ENCODE results near the gene AKAIN1. TPM values are rescaled to one million over a fixed set of nuclear protein-coding genes. Genes with fewer than 3 reads are reported as not detected.

AKAIN1 gene
- total and polyA plus RNA-seq, 8 donors: 0.28 to 6.8 (median 0.81) TPM; not detected in 3

- peaks cover 0 to 23% (median 0%) of the 10 kb centered on the region in 3 donors for H3K4me1 ChIP-seq
- 0 to 1% methylated on average over 60 to 71 of the region's 71 CpGs for WGBS, 2 donors
- intact Hi-C loops (cut with DNase I): no loop called here
- no peaks in the 10 kb centered on the region for H3K36me3 ChIP-seq
- H3K27ac ChIP-seq: peak overlapping the region; percentile 97 to 99 (median 98)
- H3K4me3 ChIP-seq: peak overlapping the region; percentile 68 to 85 (median 79)
- peak; percentile 80 to 95 (median 85) for DNase-seq
- TF ChIP-seq CTCF (IDR thresholded peaks at IDR 0.05): peak in 2 of 4 donors; percentile 13 to 18
- no peaks in the 10 kb centered on the region for H3K27me3 ChIP-seq
- H3K9me3 ChIP-seq: no peaks in the 10 kb centered on the region
- ATAC-seq: peak; percentile 95 to 99 (median 96)
- no peak for FAIRE-seq
Measured at GRCh38 chr18:5237723-5238370, 40.8 kb upstream of the AKAIN1 start.

- DNase-seq (peak in 2 of 6 donors; percentile 8 to 13), ATAC-seq (peak; percentile 44 to 61 (median 58)), FAIRE-seq (no peak)
- Histone ChIP-seq H3K4me3 (peak overlapping the region; percentile 68 to 85 (median 79)), H3K27ac (peak overlapping the region; percentile 97 to 99 (median 98)), H3K9me3 (no peaks in the 10 kb centered on the region), H3K27me3 (no peaks in the 10 kb centered on the region), H3K4me1 (peaks cover 0 to 23% (median 0%) of the 10 kb centered on the region in 3 donors), H3K36me3 (no peaks in the 10 kb centered on the region)
- intact Hi-C loops (cut with DNase I): no loop called here
- WGBS, 2 donors: 1% methylated on average over 23 of the region's 23 CpGs
- TF ChIP-seq CTCF (IDR thresholded peaks at IDR 0.05): no peak
Measured at GRCh38 chr18:5237083-5237722, 40.1 kb upstream of the AKAIN1 start.

GRCh38 chr18:5214583-5215351 lies 17.7 kb upstream of the AKAIN1 start:
- 57 to 61% methylated on average over 3 of the region's 3 CpGs for WGBS, 2 donors

GRCh38 chr18:5207471-5208150 lies 10.6 kb upstream of the AKAIN1 start:
- Histone ChIP-seq H3K9me3 (no peaks in the 10 kb centered on the region), H3K27me3 (no peaks in the 10 kb centered on the region), H3K36me3 (no peaks in the 10 kb centered on the region), H3K27ac (no peak overlapping the region), H3K4me1 (no peaks in the 10 kb centered on the region), H3K4me3 (no peak overlapping the region)
- no peak for DNase-seq
- intact Hi-C loops (cut with DNase I): no loop called here
- no peak for ATAC-seq
- FAIRE-seq: no peak
- 28 to 29% methylated on average over 4 of the region's 4 CpGs for WGBS, 2 donors
- TF ChIP-seq CTCF (IDR thresholded peaks at IDR 0.05): no peak

More at GRCh38 chr18:5214583-5215351, 17.7 kb upstream of the AKAIN1 start:
- Histone ChIP-seq H3K9me3 (no peaks in the 10 kb centered on the region), H3K4me3 (no peak overlapping the region), H3K27ac (no peak overlapping the region), H3K4me1 (no peaks in the 10 kb centered on the region), H3K36me3 (no peaks in the 10 kb centered on the region), H3K27me3 (no peaks in the 10 kb centered on the region)
- TF ChIP-seq CTCF (IDR thresholded peaks at IDR 0.05): no peak
- no peak for FAIRE-seq
- ATAC-seq: no peak
- no peak for DNase-seq
- intact Hi-C loops (cut with DNase I): no loop called here
